ENCODE measurements around the gene RND3.

GRCh38 chr2:150476286-150476685, 11.2 kb downstream of the RND3 start:
- TF ChIP-seq POLR2AphosphoS5 (IDR thresholded peaks at IDR 0.05; ENCODE audit: control insufficient read depth, insufficient read depth, low read depth, low read length) (no peak), ETV1 (tag; conservative IDR thresholded peaks at IDR 0.05; ENCODE audit: low read depth) (no peak), RAD21 (CRISPR knock-in tag; conservative IDR thresholded peaks at IDR 0.05 in 1 of 2, IDR thresholded peaks at IDR 0.05 in 1 of 2) (no peak), MYC (IDR thresholded peaks at IDR 0.05; ENCODE audit: low read depth, low read length) (no peak), MYC (CRISPR knock-in tag; IDR thresholded peaks at IDR 0.05; ENCODE audit: borderline replicate concordance, low read depth) (no peak), PRMT5 (CRISPR knock-in tag; IDR thresholded peaks at IDR 0.05) (no peak), ZBTB33 (CRISPR knock-in tag; IDR thresholded peaks at IDR 0.05) (no peak), CTCF (IDR thresholded peaks at IDR 0.05 in 2 of 3, conservative IDR thresholded peaks at IDR 0.05 in 1 of 3; ENCODE audit: insufficient read depth in 2 of 3, low read depth in 1 of 3, low read length in 3 of 3) (no peak), RFX5 (IDR thresholded peaks at IDR 0.05; ENCODE audit: low read depth, low read length) (no peak), HMGXB4 (CRISPR knock-in tag; IDR thresholded peaks at IDR 0.05) (no peak), CEBPG (CRISPR knock-in tag; IDR thresholded peaks at IDR 0.05) (no peak), CEBPG (tag; conservative IDR thresholded peaks at IDR 0.05 in 1 of 2, IDR thresholded peaks at IDR 0.05 in 1 of 2) (no peak), ZBTB7A (IDR thresholded peaks at IDR 0.05; ENCODE audit: borderline replicate concordance, control insufficient read depth, low read depth, low read length) (no peak)
